CD14-positive monocyte (primary cell): Measurements from ENCODE around the gene ODAD3. TPM values are rescaled to one million over a fixed set of nuclear protein-coding genes. Genes with fewer than 3 reads are reported as not detected.

Experiments used
- DNase-seq, 3 donors: peaks; one replicate each; pipeline ENCODE4 v3.0.0-alpha.2; 2011 to 2022
- H2AFZ ChIP-seq: 2 replicates; pipeline ENCODE4 v1.6.0; 2012; ENCODE audit warnings: mild to moderate bottlenecking, low read depth, low read length, inconsistent platforms; ENCODE audit not compliant: insufficient read depth, poor library complexity, severe bottlenecking
- H3K27ac ChIP-seq, 2 donors: 1 replicate in 1 of 2; 2 replicates in 1 of 2; pipeline ENCODE4 v1.5.1; 2012 to 2013; ENCODE audit warnings: low read length in 2 of 2, control low read depth in 1 of 2, inconsistent platforms in 1 of 2, low read depth in 1 of 2, mild to moderate bottlenecking in 1 of 2
- H3K27me3 ChIP-seq, 2 donors: one replicate each; pipeline versions ENCODE4 v1.6.0 to v1.6.1; 2011 to 2013; ENCODE audit warnings: low read length in 2 of 2; ENCODE audit not compliant: control insufficient read depth in 2 of 2, insufficient read depth in 2 of 2
- H3K36me3 ChIP-seq, 2 donors: replicated peaks in 1 of 2; 1 replicate in 1 of 2; 2 replicates in 1 of 2; pipeline versions ENCODE4 v1.5.1 to v1.6.1; 2012 to 2013; ENCODE audit warnings: low read length in 2 of 2, control low read depth in 1 of 2, inconsistent platforms in 1 of 2, mild to moderate bottlenecking in 1 of 2; ENCODE audit not compliant: insufficient read depth in 2 of 2, control insufficient read depth in 1 of 2
- H3K4me1 ChIP-seq, 2 donors: 1 replicate in 1 of 2; 2 replicates in 1 of 2; pipeline versions ENCODE4 v1.5.1 to v1.6.1; 2012 to 2013; ENCODE audit warnings: low read length in 2 of 2, control low read depth in 1 of 2, inconsistent platforms in 1 of 2, mild to moderate bottlenecking in 1 of 2, moderate library complexity in 1 of 2; ENCODE audit not compliant: insufficient read depth in 2 of 2, control insufficient read depth in 1 of 2
- H3K4me2 ChIP-seq: replicated peaks from 2 replicates; pipeline ENCODE3; 2012; ENCODE audit warnings: low read length, moderate library complexity, mild to moderate bottlenecking; ENCODE audit not compliant: poor library complexity, severe bottlenecking; ENCODE audit errors: extremely low read depth
- H3K4me3 ChIP-seq, 3 experiments: fragments of 200-600 bp in 1 of 3; sonication (generic) in 1 of 3; replicated peaks in 1 of 3; 1 replicate in 2 of 3; 2 replicates in 1 of 3; pipeline ENCODE4 v1.5.1; 2011 to 2013; ENCODE audit warnings: low read length in 3 of 3, mild to moderate bottlenecking in 3 of 3, control low read depth in 2 of 3, low read depth in 2 of 3, inconsistent platforms in 1 of 3, moderate library complexity in 1 of 3
- H3K79me2 ChIP-seq: 2 replicates; pipeline ENCODE4 v1.6.0; 2012; ENCODE audit warnings: mild to moderate bottlenecking, control low read depth, inconsistent platforms, low read length, moderate library complexity; ENCODE audit not compliant: insufficient read depth
- H3K9ac ChIP-seq: 2 replicates; pipeline ENCODE4 v1.6.0; 2017; ENCODE audit warnings: low read length, mild to moderate bottlenecking; ENCODE audit not compliant: insufficient read depth, poor library complexity, severe bottlenecking
- H3K9me3 ChIP-seq, 2 donors: replicated peaks in 1 of 2; 1 replicate in 1 of 2; 2 replicates in 1 of 2; pipeline versions ENCODE4 v1.5.1 to v1.6.1; 2012 to 2013; ENCODE audit warnings: low read length in 2 of 2, control low read depth in 1 of 2; ENCODE audit not compliant: control insufficient read depth in 1 of 2, insufficient read depth in 1 of 2
- H4K20me1 ChIP-seq: 2 replicates; pipeline ENCODE4 v1.6.0; 2012; ENCODE audit warnings: mild to moderate bottlenecking, low read length, control low read depth, moderate library complexity; ENCODE audit not compliant: insufficient read depth
- H3K27ac Mint-ChIP-seq, 7 donors: one replicate each; pipeline ENCODE4 v1.8.0; 2020; ENCODE audit warnings: mild to moderate bottlenecking in 7 of 7, mixed read lengths in 7 of 7, moderate library complexity in 6 of 7, inconsistent platforms in 2 of 7
- H3K27me3 Mint-ChIP-seq, 3 donors: one replicate each; pipeline ENCODE4 v1.8.0; 2021 to 2022; ENCODE audit warnings: low read depth in 3 of 3, mild to moderate bottlenecking in 3 of 3, mixed read lengths in 3 of 3, moderate library complexity in 3 of 3, inconsistent platforms in 1 of 3
- H3K36me3 Mint-ChIP-seq, 2 donors: one replicate each; pipeline ENCODE4 v1.8.0; 2020; ENCODE audit warnings: mixed read lengths in 2 of 2, inconsistent platforms in 1 of 2, mild to moderate bottlenecking in 1 of 2
- H3K4me1 Mint-ChIP-seq: one replicate; pipeline ENCODE4 v1.8.0; 2020; ENCODE audit warnings: mild to moderate bottlenecking, mixed read lengths
- H3K4me3 Mint-ChIP-seq, 2 donors: one replicate each; pipeline ENCODE4 v1.8.0; 2020; ENCODE audit warnings: mild to moderate bottlenecking in 2 of 2, mixed read lengths in 2 of 2, moderate library complexity in 1 of 2
- H3K9me3 Mint-ChIP-seq, 7 donors: one replicate each; pipeline ENCODE4 v1.8.0; 2020 to 2022; ENCODE audit warnings: mixed read lengths in 7 of 7, mild to moderate bottlenecking in 6 of 7, moderate library complexity in 6 of 7, inconsistent platforms in 2 of 7
- WGBS: methylation state at CpG from one replicate; pipeline ENCODE4 v1.1.5; 2013; ENCODE audit warnings: missing lambda C conversion rate; ENCODE audit not compliant: insufficient coverage; 5-methylcytosine and 5-hydroxymethylcytosine counted together
- intact Hi-C, 2 donors: fragments of 100-400 bp; cut with micrococcal nuclease; formaldehyde crosslinking; loops; one replicate each; pipeline versions ENCODE4 v1.15.0 to v1.15.1; 2023
- polyA plus RNA-seq, 3 donors: library from polyadenylated mRNA; depleted of rRNA in 1 of 3; unstranded in 2 of 3; stranded (reverse) in 1 of 3; fragments of 300-500 nt in 2 of 3; fragments of >200 nt in 1 of 3; fragmentation: Illumina TruSeq in 2 of 3; gene quantifications; 1 replicate in 2 of 3; 2 replicates in 1 of 3; pipeline ENCODE4 v1.2.3, GENCODE V29; 2012 to 2021
- TF ChIP-seq, protein P1 (sequence below): fragments of 200-600 bp; IDR thresholded peaks from one replicate; pipeline ENCODE4 v1.8.0; 2022; ENCODE audit warnings: antibody characterized with exemption, mild to moderate bottlenecking

ODAD3 gene
- polyA plus RNA-seq, 3 donors, result 0.43 to 0.88 (median 0.61) TPM

DNA sequence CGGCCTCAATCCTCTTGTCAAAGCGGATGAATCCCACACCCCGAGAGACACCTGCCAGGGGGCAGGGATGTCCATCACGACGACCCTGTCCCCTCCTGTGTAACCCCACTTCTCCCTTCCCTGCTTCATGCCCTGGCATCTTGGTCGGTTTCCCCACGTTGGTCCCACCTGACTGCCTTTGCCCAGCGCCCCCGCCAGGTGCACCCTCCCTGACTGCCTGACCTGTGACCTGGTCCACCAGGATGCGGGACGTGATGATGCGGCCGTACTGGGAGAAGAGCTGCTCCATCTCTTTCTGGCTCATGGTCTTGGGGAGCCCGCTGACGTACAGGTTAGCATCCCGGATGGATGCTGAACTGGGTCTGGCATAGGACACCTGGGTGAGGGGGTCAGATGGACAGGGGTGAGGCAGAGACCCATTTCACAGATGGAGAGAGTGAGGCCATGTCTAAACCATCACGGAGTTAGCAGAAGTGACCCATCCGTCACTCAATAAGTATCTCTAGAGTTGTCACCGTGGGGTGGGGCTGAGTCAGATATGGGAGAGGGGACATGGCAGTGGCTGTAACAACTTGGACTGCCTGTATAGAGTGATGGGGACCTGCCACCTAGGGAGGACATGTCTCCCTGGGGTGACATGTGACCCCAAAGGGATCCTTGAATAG lies 23.4 kb upstream of the ODAD3 start:
- Mint-ChIP-seq H3K4me1 (no peaks in the 10 kb centered on the region), H3K9me3 (peaks cover 0 to 7% (median 0%) of the 10 kb centered on the region in 7 donors), H3K36me3 (no peaks in the 10 kb centered on the region), H3K27ac (no peak overlapping the region), H3K27me3 (peaks cover 1 to 15% (median 11%) of the 10 kb centered on the region in 3 donors), H3K4me3 (peak overlapping the region in 1 of 2 donors; percentile 26)
- Histone ChIP-seq H3K9me3 (no peaks in the 10 kb centered on the region), H3K36me3 (no peaks in the 10 kb centered on the region), H3K79me2 (no peaks in the 10 kb centered on the region), H3K27ac (no peak overlapping the region), H3K27me3 (no peaks in the 10 kb centered on the region), H3K9ac (no peak overlapping the region), H2AFZ (no peak overlapping the region), H3K4me3 (no peak overlapping the region), H4K20me1 (no peaks in the 10 kb centered on the region), H3K4me2 (no peak overlapping the region), H3K4me1 (no peaks in the 10 kb centered on the region)
- intact Hi-C loops, result no loop called here
- DNase-seq, result no peak
- TF ChIP-seq, protein P1, sequence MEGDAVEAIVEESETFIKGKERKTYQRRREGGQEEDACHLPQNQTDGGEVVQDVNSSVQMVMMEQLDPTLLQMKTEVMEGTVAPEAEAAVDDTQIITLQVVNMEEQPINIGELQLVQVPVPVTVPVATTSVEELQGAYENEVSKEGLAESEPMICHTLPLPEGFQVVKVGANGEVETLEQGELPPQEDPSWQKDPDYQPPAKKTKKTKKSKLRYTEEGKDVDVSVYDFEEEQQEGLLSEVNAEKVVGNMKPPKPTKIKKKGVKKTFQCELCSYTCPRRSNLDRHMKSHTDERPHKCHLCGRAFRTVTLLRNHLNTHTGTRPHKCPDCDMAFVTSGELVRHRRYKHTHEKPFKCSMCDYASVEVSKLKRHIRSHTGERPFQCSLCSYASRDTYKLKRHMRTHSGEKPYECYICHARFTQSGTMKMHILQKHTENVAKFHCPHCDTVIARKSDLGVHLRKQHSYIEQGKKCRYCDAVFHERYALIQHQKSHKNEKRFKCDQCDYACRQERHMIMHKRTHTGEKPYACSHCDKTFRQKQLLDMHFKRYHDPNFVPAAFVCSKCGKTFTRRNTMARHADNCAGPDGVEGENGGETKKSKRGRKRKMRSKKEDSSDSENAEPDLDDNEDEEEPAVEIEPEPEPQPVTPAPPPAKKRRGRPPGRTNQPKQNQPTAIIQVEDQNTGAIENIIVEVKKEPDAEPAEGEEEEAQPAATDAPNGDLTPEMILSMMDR, result no peak
- WGBS, result 91% methylated on average over 18 of the region's 19 CpGs

- intact Hi-C loops, result no loop called here
- Histone ChIP-seq H3K4me3 (no peak overlapping the region), H3K9ac (no peak overlapping the region), H3K36me3 (no peaks in the 10 kb centered on the region), H3K4me2 (no peak overlapping the region), H3K27ac (no peak overlapping the region), H4K20me1 (no peaks in the 10 kb centered on the region), H3K27me3 (no peaks in the 10 kb centered on the region), H2AFZ (no peak overlapping the region), H3K4me1 (no peaks in the 10 kb centered on the region), H3K79me2 (no peaks in the 10 kb centered on the region), H3K9me3 (no peaks in the 10 kb centered on the region)
- 89% methylated on average over 12 of the region's 20 CpGs for WGBS
- TF ChIP-seq, protein P1, result no peak
- Mint-ChIP-seq H3K4me1 (no peaks in the 10 kb centered on the region), H3K27me3 (peaks cover 1 to 15% (median 11%) of the 10 kb centered on the region in 3 donors), H3K9me3 (peaks cover 0 to 7% (median 0%) of the 10 kb centered on the region in 7 donors), H3K4me3 (peak overlapping the region in 1 of 2 donors; percentile 26), H3K36me3 (no peaks in the 10 kb centered on the region), H3K27ac (no peak overlapping the region)
- no peak for DNase-seq
Observed at GRCh38 chr19:11457831-11458230, 22.9 kb upstream of the ODAD3 start.
